Upper lobe of left lung (tissue), 6 donors: ENCODE results near the gene HIGD1B. TPM values are rescaled to one million over a fixed set of nuclear protein-coding genes. Genes with fewer than 3 reads are reported as not detected.

Experiments used
- ATAC-seq, 2 donors: fragments of 200-7000 bp; cut with Tn5 transposase; one replicate each; pipeline ENCODE4 v1.9.1; 2022; ENCODE audit warnings: mild to moderate bottlenecking in 2 of 2, moderate library complexity in 2 of 2; ENCODE audit not compliant: low FRiP score in 2 of 2
- DNase-seq, 2 donors: peaks; one replicate each; pipeline ENCODE4 v3.0.0-alpha.2; 2019 to 2020
- H3K27ac ChIP-seq, 4 donors: fragments of 200-600 bp; sonication (generic); one replicate each; pipeline ENCODE4 v1.5.1; 2016 to 2019
- H3K27me3 ChIP-seq, 4 donors: fragments of 200-600 bp; sonication (generic); one replicate each; pipeline ENCODE4 v1.5.1; 2017 to 2019
- H3K36me3 ChIP-seq, 4 donors: fragments of 200-600 bp; sonication (generic); one replicate each; pipeline ENCODE4 v1.5.1; 2016 to 2019
- H3K4me1 ChIP-seq, 4 donors: fragments of 200-600 bp; sonication (generic); one replicate each; pipeline ENCODE4 v1.5.1; 2018 to 2019
- H3K4me3 ChIP-seq, 4 donors: fragments of 200-600 bp; sonication (generic); one replicate each; pipeline ENCODE4 v1.5.1; 2017 to 2019; ENCODE audit warnings: mild to moderate bottlenecking in 2 of 4, moderate library complexity in 1 of 4
- H3K9me3 ChIP-seq, 4 donors: fragments of 200-600 bp; sonication (generic); one replicate each; pipeline ENCODE4 v1.5.1; 2018 to 2019
- EP300 ChIP-seq, 4 donors: sonication (generic); formaldehyde crosslinking; IDR thresholded peaks; one replicate each; pipeline ENCODE4 v1.5.1; 2017; ENCODE audit warnings: antibody characterized with exemption in 4 of 4, control low read depth in 2 of 4
- POLR2A ChIP-seq, 4 donors: fragments of 450-650 bp; IDR thresholded peaks; one replicate each; pipeline ENCODE4 v1.5.1; 2016 to 2017; ENCODE audit warnings: antibody characterized with exemption in 4 of 4, mild to moderate bottlenecking in 2 of 4
- POLR2AphosphoS5 ChIP-seq, 2 donors: sonication (generic); formaldehyde crosslinking; IDR thresholded peaks; one replicate each; pipeline ENCODE4 v1.5.1; 2017; ENCODE audit warnings: antibody characterized with exemption in 2 of 2
- WGBS, 2 donors: methylation state at CpG; one replicate each; pipeline ENCODE4 v1.1.5; 2017 to 2018; 5-methylcytosine and 5-hydroxymethylcytosine counted together
- total RNA-seq, 6 donors: library from RNA; depleted of rRNA in 4 of 6; stranded (reverse); fragments of >200 nt in 4 of 6; gene quantifications; one replicate each; pipeline versions ENCODE4 v1.1.0 to v1.2.1, GENCODE V29; 2016 to 2021
- TF ChIP-seq, protein P1 (sequence below), 6 experiments: fragments of 450-650 bp in 4 of 6; fragments of 200-600 bp in 2 of 6; sonication (generic) in 2 of 6; IDR thresholded peaks; one replicate each; pipeline ENCODE4 v1.5.1; 2016 to 2019; ENCODE audit warnings: antibody characterized with exemption in 6 of 6
- donor health status: DM: no; HTN: no; CAD: no; lungs with moderate emphysema.
- donor health status: DM: no; HTN: yes; CAD: no; lungs with severe emphysema.

The HIGD1B gene
- total RNA-seq, 6 donors from 2014 or later, result 1.9 to 33.3 (median 15.9) TPM; not detected in 1

DNA sequence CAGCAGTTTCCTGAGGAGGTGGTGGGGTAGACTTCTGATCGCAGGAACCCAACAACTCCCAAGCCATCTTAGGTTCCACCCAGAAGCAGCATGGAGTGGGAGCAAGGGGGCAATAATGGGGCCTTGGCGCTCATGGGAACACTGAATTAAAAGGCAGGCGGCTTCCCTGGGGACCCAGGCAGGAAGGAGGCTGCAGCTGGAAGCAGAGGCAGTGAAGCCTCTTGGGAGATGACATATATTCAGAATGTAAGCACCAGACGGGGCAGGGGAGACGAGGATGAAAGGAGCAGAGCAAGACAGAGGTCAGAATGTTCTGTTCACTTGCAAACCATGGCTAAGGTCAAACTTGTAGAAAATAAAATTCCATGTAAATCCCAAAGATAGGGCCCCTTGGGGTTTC is 2.9 kb downstream of the HIGD1B start:
- Histone ChIP-seq H3K27me3 (no peaks in the 10 kb centered on the region), H3K4me1 (no peaks in the 10 kb centered on the region), H3K9me3 (no peaks in the 10 kb centered on the region), H3K4me3 (no peak overlapping the region), H3K36me3 (peaks cover 24 to 60% (median 57%) of the 10 kb centered on the region in 4 donors), H3K27ac (peak overlapping the region in 3 of 4 donors; percentile 12 to 58 (median 29))
- TF ChIP-seq EP300 (IDR thresholded peaks at IDR 0.05) (peak in 2 of 4 donors; percentile 5 to 37), POLR2A (IDR thresholded peaks at IDR 0.05) (no peak), POLR2AphosphoS5 (IDR thresholded peaks at IDR 0.05) (peak in 1 of 2 donors; percentile 19)
- TF ChIP-seq, protein P1, sequence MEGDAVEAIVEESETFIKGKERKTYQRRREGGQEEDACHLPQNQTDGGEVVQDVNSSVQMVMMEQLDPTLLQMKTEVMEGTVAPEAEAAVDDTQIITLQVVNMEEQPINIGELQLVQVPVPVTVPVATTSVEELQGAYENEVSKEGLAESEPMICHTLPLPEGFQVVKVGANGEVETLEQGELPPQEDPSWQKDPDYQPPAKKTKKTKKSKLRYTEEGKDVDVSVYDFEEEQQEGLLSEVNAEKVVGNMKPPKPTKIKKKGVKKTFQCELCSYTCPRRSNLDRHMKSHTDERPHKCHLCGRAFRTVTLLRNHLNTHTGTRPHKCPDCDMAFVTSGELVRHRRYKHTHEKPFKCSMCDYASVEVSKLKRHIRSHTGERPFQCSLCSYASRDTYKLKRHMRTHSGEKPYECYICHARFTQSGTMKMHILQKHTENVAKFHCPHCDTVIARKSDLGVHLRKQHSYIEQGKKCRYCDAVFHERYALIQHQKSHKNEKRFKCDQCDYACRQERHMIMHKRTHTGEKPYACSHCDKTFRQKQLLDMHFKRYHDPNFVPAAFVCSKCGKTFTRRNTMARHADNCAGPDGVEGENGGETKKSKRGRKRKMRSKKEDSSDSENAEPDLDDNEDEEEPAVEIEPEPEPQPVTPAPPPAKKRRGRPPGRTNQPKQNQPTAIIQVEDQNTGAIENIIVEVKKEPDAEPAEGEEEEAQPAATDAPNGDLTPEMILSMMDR (IDR thresholded peaks at IDR 0.05), result no peak
- DNase-seq, result no peak
- no peak for ATAC-seq
- 83 to 86% methylated on average over 5 of the region's 5 CpGs for WGBS, 2 donors

DNA sequence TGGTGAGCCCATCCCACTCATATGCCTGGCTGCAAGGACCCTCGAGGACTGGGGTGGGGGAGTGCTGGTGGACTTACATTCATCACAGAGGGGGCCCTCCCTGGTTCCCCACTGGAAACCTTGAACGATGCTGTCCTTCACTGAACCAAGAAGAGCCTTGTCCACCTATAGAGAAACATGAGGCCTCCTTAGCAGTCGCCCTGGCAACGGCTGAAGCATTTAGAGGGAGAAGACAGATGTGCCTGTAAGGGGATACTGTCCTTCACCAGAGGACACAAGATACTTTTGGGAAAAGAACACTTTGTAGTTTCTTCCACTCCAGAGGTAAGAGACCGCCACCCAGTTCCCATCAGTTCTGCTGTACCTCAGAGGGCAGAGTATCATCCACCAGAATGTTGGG is 6.5 kb downstream of the HIGD1B start:
- Histone ChIP-seq H3K36me3 (peaks cover 24 to 96% (median 90%) of the 10 kb centered on the region in 4 donors), H3K4me1 (no peaks in the 10 kb centered on the region), H3K9me3 (no peaks in the 10 kb centered on the region), H3K27ac (no peak overlapping the region), H3K27me3 (no peaks in the 10 kb centered on the region), H3K4me3 (no peak overlapping the region)
- WGBS, 2 donors, result 92 to 95% methylated on average over 2 to 5 of the region's 5 CpGs
- TF ChIP-seq POLR2AphosphoS5 (IDR thresholded peaks at IDR 0.05), result no peak
- DNase-seq, result no peak
- ATAC-seq, result no peak

DNA sequence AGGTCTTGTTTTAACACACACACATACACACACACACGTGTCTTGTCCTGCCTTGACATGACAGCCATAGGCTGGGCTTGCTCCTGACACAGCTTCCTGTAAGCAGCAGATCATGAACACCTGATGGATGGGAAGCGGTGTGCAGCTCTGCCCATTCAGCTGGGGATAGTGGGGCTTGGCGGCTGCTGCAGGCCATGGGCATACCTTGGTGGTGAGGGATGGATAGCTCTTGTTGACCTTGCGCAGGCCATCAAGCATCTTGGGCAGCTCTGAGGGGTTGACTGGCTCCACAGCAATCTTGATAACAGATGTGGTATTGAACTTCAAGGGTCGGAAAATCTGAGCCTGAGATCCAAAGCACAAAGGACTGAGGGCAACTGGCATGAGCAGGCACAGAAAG is 12.0 kb downstream of the HIGD1B start:
- DNase-seq, result no peak
- TF ChIP-seq, protein P1 (IDR thresholded peaks at IDR 0.05), result no peak
- TF ChIP-seq POLR2A (IDR thresholded peaks at IDR 0.05) (no peak), EP300 (IDR thresholded peaks at IDR 0.05) (no peak), POLR2AphosphoS5 (IDR thresholded peaks at IDR 0.05) (no peak)
- Histone ChIP-seq H3K4me3 (no peak overlapping the region), H3K36me3 (peaks cover 16 to 100% (median 95%) of the 10 kb centered on the region in 4 donors), H3K27me3 (no peaks in the 10 kb centered on the region), H3K27ac (no peak overlapping the region), H3K9me3 (no peaks in the 10 kb centered on the region), H3K4me1 (no peaks in the 10 kb centered on the region)
- WGBS, 2 donors, result 83 to 96% methylated on average over 3 to 5 of the region's 5 CpGs
- no peak for ATAC-seq

DNA sequence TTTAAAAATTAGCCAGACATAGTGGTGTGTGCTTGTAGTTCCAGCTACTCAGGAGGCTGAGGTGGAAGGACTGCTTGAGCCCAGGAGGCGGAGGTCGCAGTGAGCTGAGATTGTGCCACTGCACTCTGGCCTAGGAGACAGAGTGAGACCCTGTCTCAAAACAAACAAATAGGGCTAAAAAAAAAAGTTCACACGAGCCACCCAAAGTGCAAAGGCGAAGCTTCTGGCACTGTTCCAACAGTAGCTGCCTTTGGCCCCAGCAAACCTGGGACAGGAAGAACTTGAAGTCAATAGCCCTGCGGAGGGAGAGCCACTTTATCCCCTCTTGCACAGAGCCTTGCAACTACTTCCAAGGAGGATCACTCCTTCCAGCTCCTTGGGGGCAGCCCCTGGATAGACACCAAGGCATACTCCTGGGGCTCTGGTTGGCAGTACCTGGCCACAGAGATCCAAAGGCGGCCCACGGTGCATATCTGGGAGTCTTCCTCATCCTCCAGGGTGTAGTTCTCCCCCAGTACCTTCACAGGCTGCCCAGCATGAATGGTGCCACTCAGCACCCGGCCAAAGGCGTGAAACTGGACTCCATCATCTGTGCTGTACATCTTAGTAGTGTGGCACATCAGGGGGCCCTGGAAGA is 14.7 kb downstream of the HIGD1B start:
- Histone ChIP-seq H3K9me3 (no peaks in the 10 kb centered on the region), H3K4me3 (no peak overlapping the region), H3K27ac (peak overlapping the region in 1 of 4 donors; percentile 48), H3K27me3 (no peaks in the 10 kb centered on the region), H3K4me1 (no peaks in the 10 kb centered on the region), H3K36me3 (peaks cover 20 to 98% (median 83%) of the 10 kb centered on the region in 4 donors)
- TF ChIP-seq EP300 (IDR thresholded peaks at IDR 0.05), result no peak
- DNase-seq (no peak), ATAC-seq (no peak)
- 77 to 88% methylated on average over 9 of the region's 9 CpGs for WGBS, 2 donors

DNA sequence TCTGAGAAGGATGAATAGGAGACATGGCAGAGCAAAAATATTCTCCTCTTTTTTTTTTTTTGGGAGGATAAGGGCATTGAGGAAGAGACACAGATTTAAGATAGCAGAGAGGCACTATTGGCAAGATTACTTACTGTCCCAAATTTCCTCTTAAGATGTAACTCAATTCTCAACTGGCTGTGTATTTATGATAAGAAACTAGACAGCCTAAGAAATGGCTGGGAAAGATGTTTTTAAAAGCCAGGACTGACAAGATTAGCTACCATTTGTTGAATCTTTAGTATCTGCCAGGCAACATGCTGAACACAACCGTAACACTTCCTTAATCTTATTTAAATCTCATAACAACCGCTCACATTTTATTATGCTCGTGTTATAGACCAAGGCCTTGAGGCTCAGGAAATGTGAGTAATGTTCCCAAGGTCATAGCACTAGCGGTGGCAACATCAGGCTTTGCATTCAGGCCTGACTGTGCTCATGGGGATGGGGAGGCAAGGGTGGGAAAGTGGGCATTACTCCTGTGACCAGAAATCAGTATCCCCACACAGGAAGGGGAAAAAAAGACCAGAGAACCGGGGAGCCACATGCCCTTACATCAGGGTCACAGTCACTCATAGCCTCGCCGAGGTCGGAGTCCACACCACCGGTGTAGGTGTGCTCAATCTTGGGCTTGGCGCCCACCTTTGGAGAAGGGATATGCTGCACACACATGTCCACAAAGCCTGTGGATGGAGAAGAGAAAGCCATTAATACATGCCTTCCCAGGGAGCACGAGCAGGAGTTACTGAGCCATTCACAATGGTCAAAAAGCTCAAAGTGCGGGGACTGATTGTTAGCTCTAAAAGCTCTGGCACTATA is 15.6 kb downstream of the HIGD1B start:
- Histone ChIP-seq H3K4me3 (no peak overlapping the region), H3K27me3 (no peaks in the 10 kb centered on the region), H3K9me3 (no peaks in the 10 kb centered on the region), H3K36me3 (peaks cover 25 to 98% (median 80%) of the 10 kb centered on the region in 4 donors), H3K4me1 (no peaks in the 10 kb centered on the region), H3K27ac (no peak overlapping the region)
- WGBS, 2 donors, result 82 to 86% methylated on average over 9 to 12 of the region's 12 CpGs
- DNase-seq (no peak), ATAC-seq (no peak)
- TF ChIP-seq EP300 (IDR thresholded peaks at IDR 0.05) (no peak), POLR2A (IDR thresholded peaks at IDR 0.05) (no peak), POLR2AphosphoS5 (IDR thresholded peaks at IDR 0.05) (no peak)
- TF ChIP-seq, protein P1 (IDR thresholded peaks at IDR 0.05), result no peak
